Hepatocyte (in vitro differentiated cells): Measurements from ENCODE around the gene AOPEP. TPM values are rescaled to one million over a fixed set of nuclear protein-coding genes. Genes with fewer than 3 reads are reported as not detected.

Experiments
- DNase-seq: peaks from one replicate; pipeline ENCODE4 v3.0.0-alpha.2; 2016; ENCODE audit warnings: low spot score
- H2AFZ ChIP-seq: fragments of 200-600 bp; sonication (generic); 2 replicates; pipeline ENCODE4 v1.6.0; 2016; ENCODE audit warnings: antibody characterized with exemption, mild to moderate bottlenecking
- H3K27ac ChIP-seq: fragments of 200-600 bp; sonication (generic); 2 replicates; pipeline ENCODE4 v1.5.1; 2016; ENCODE audit warnings: mild to moderate bottlenecking
- H3K27me3 ChIP-seq: fragments of 200-600 bp; sonication (generic); 2 replicates; pipeline ENCODE4 v1.6.1; 2016
- H3K36me3 ChIP-seq: fragments of 200-600 bp; sonication (generic); replicated peaks from 2 replicates; pipeline ENCODE4 v1.5.1; 2016; ENCODE audit warnings: low read depth; ENCODE audit not compliant: insufficient read depth
- H3K4me1 ChIP-seq: fragments of 200-600 bp; sonication (generic); 2 replicates; pipeline ENCODE4 v1.5.1; 2016; ENCODE audit warnings: mild to moderate bottlenecking, moderate library complexity; ENCODE audit not compliant: insufficient read depth
- H3K4me2 ChIP-seq: fragments of 200-600 bp; sonication (generic); 2 replicates; pipeline ENCODE4 v1.6.0; 2016
- H3K4me3 ChIP-seq: fragments of 200-600 bp; sonication (generic); 2 replicates; pipeline ENCODE4 v1.5.1; 2016; ENCODE audit warnings: mild to moderate bottlenecking
- H3K79me2 ChIP-seq: fragments of 200-600 bp; sonication (generic); 2 replicates; pipeline ENCODE4 v1.6.0; 2017; ENCODE audit warnings: mild to moderate bottlenecking
- H3K9me2 ChIP-seq: fragments of 200-600 bp; sonication (generic); replicated peaks from 2 replicates; pipeline ENCODE4 v1.6.0; 2017; ENCODE audit warnings: mild to moderate bottlenecking; ENCODE audit not compliant: insufficient read depth
- H3K9me3 ChIP-seq: fragments of 200-600 bp; sonication (generic); 2 replicates; pipeline ENCODE4 v1.5.1; 2016; ENCODE audit warnings: low read depth, mild to moderate bottlenecking
- H4K20me1 ChIP-seq: fragments of 200-600 bp; sonication (generic); 2 replicates; pipeline ENCODE4 v1.6.0; 2016; ENCODE audit warnings: mild to moderate bottlenecking; ENCODE audit not compliant: insufficient read depth, poor library complexity, severe bottlenecking
- CTCF ChIP-seq: fragments of 200-600 bp; sonication (generic); IDR thresholded peaks from 2 replicates; pipeline ENCODE4 v1.5.1; 2016; ENCODE audit warnings: antibody characterized with exemption, mild to moderate bottlenecking; ENCODE audit not compliant: poor library complexity
- EZH2 ChIP-seq: fragments of 200-600 bp; sonication (generic); IDR thresholded peaks from 2 replicates; pipeline ENCODE4 v1.6.1; 2016; ENCODE audit warnings: antibody characterized with exemption, mild to moderate bottlenecking, borderline replicate concordance
- EZH2phosphoT487 ChIP-seq: fragments of 200-600 bp; sonication (generic); IDR thresholded peaks from one replicate; pipeline ENCODE4 v1.6.1; 2018; ENCODE audit warnings: antibody characterized with exemption, mild to moderate bottlenecking, low read depth, moderate library complexity; ENCODE audit not compliant: unreplicated experiment, severe bottlenecking
- WGBS: methylation state at CpG from one replicate; pipeline ENCODE4 v1.1.6; 2016; ENCODE audit warnings: low lambda C conversion rate; ENCODE audit errors: missing lambda C conversion rate; 5-methylcytosine and 5-hydroxymethylcytosine counted together
- polyA plus RNA-seq: library from polyadenylated mRNA; unstranded; fragments of >200 nt; fragmentation: Nextera tagmentation; extraction: Ambion mirVana; gene quantifications from 2 replicates; pipeline ENCODE4 v1.2.1, GENCODE V29; 2016
- total RNA-seq: library from RNA; depleted of rRNA; stranded (reverse); fragments of >200 nt; gene quantifications from 2 replicates; pipeline ENCODE4 v1.2.3, GENCODE V29; 2014

The AOPEP gene
- total and polyA plus RNA-seq, 2 experiments from 2014 or later: 82.8 to 101 TPM

GRCh38 chr9:94812343-94812742 is 85.8 kb downstream of the AOPEP start:
- Histone ChIP-seq H2AFZ (no peak overlapping the region), H3K4me2 (no peak overlapping the region), H3K79me2 (peaks cover 10% of the 10 kb centered on the region), H3K4me3 (no peak overlapping the region), H3K9me3 (no peaks in the 10 kb centered on the region), H4K20me1 (no peaks in the 10 kb centered on the region), H3K36me3 (no peaks in the 10 kb centered on the region), H3K27ac (no peak overlapping the region), H3K4me1 (peaks cover 15% of the 10 kb centered on the region), H3K27me3 (no peaks in the 10 kb centered on the region), H3K9me2 (no peaks in the 10 kb centered on the region)
- DNase-seq: no peak
- WGBS: 95% methylated on average over 2 of the region's 2 CpGs
- no peak for TF ChIP-seq CTCF

- H3K4me1 ChIP-seq: peaks cover 19% of the 10 kb centered on the region
- H3K36me3 ChIP-seq: no peaks in the 10 kb centered on the region
- H3K4me2 ChIP-seq: no peak overlapping the region
- no peak overlapping the region for H3K4me3 ChIP-seq
- no peaks in the 10 kb centered on the region for H4K20me1 ChIP-seq
- no peaks in the 10 kb centered on the region for H3K27me3 ChIP-seq
- WGBS: 77% methylated on average over 1 of the region's 1 CpG
- no peak for DNase-seq
- H2AFZ ChIP-seq: no peak overlapping the region
- peaks cover 10% of the 10 kb centered on the region for H3K79me2 ChIP-seq
- no peak overlapping the region for H3K27ac ChIP-seq
- TF ChIP-seq EZH2 (no peak), EZH2phosphoT487 (no peak), CTCF (no peak)
- no peaks in the 10 kb centered on the region for H3K9me2 ChIP-seq
- no peaks in the 10 kb centered on the region for H3K9me3 ChIP-seq
These were observed 86.9 kb downstream of the AOPEP start for GRCh38 chr9:94813379-94813778.

- TF ChIP-seq EZH2 (no peak), CTCF (no peak)
- H2AFZ ChIP-seq: no peak overlapping the region
- H3K4me2 ChIP-seq: no peak overlapping the region
- no peaks in the 10 kb centered on the region for H3K27me3 ChIP-seq
- H3K4me3 ChIP-seq: no peak overlapping the region
- no peaks in the 10 kb centered on the region for H3K9me3 ChIP-seq
- H3K27ac ChIP-seq: peak overlapping the region; percentile 88
- H3K36me3 ChIP-seq: no peaks in the 10 kb centered on the region
- H3K79me2 ChIP-seq: peaks cover 10% of the 10 kb centered on the region
- H3K4me1 ChIP-seq: peaks cover 38% of the 10 kb centered on the region
- WGBS: 82% methylated on average over 7 of the region's 7 CpGs
- H4K20me1 ChIP-seq: no peaks in the 10 kb centered on the region
- H3K9me2 ChIP-seq: no peaks in the 10 kb centered on the region
- no peak for DNase-seq
These were observed 91.0 kb downstream of the AOPEP start for GRCh38 chr9:94817291-94818177.
